GM19397 (cell line): ENCODE measurements around the gene HOOK1.
"Not testable (repeated sequence)": the region's sequence is repeated elsewhere in the genome, so short reads cannot be mapped to it uniquely, and the experiment has no call there.

Experiments used
- ATAC-seq: cut with Tn5 transposase; IDR thresholded peaks from one replicate; pipeline ENCODE4 v1.9.1; 2021; ENCODE audit warnings: mild to moderate bottlenecking, moderate library complexity; ENCODE audit not compliant: unreplicated experiment

Gene HOOK1

DNA sequence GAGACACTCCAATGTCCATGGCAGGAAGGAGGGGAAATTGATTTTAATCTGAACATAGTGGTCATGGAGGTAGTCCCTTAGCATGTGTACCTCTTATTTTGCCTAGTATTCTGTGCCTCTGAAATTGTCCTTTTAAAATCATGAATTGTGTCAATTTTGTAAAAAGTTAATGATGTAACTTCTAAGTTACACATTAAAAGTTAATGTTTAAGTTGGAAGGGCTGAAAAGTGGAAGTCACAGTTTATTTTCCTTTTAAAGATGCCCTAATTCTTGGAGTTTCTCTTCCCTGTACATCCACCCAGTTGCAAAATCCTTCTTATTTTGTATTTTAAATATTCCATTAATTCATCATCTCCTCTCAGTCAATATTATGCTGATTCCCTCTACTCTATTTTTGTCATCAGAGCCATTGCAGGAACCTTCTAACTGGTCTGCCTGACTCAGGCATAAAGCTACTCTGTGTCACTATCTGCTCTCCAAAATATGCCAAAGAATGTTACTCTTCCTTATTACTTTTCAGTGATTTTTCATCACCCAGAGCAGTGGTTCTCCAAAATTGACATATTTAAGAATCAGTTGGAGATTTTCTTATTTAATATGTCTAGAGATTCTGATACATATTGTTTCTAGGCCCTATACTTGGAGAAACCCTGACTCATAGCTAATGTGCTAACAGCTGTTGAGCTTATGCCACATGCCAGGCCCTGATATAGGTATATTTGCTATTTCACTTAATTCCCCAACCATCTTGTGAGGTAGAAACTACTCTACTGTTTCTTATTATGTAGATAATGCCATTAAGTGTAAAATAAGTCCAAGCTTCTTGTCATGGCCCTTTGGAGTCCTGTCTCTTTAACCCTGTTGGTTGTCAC, 5.1 kb downstream of the HOOK1 start:
- ATAC-seq: peak; percentile 49

DNA sequence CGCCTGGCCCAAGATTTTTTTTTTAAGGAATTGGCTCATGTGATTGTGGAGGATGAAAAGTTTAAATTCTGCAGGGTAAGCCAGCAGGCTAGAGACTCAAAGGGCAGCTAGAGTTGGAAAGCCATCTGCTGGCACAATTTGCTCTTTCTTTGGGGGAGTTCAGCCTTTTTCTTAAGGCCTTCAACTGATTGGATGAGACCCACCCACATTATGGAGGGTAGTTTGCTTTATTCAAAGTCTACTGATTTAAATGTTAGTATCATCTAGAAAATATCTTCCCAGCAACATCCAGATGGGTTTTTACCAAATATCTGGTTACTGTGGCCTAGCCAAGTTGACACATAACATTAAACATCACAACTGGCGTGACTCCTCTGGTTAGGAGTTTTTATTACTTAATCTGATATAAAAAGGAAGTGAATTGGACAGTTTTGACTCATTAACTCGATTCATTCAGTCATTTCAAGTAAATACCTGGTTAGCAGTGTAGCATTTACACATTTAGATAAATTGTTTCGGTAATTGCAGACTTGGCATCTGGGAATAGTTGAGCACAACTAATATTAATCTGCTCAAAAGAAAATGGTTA, 12.4 kb downstream of the HOOK1 start:
- no peak for ATAC-seq

DNA sequence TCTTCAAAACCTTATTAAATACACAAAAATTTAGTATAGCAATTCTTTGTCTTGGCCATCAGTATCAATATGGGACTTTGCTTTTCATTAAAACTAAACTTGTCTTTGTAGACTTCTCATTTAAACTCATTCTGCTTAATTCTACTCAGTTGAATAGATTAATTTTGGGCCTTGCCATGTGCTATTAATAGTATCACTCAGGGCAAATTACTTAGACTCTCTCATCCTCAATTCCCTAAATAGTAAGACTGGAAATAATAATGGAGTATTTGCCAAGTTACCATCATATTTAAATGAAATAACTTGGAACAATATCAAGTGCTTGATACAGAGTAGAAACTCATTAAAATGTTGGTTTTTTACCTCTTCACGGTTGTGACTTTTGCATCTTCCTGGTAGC, 13.4 kb downstream of the HOOK1 start:
- no peak for ATAC-seq

DNA sequence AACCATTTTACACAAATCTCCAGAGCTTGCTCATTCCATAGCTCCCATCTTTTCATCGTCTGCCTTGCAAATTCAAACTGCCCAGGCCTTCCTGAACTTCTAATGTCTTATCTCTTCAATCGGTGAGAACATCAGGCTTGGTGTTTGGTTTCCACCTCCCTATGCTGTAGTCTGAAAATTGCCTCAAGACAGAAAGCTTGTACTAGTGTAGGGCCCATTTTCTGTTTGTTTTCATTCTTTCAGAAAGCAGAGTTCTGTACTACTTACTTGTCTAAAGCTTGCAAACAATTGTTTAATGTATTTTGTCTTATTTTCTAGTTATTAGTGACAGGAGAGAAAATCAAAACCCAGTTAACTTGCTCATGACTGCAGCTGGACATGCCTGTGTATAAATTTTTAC, 16.8 kb downstream of the HOOK1 start:
- ATAC-seq: no peak

DNA sequence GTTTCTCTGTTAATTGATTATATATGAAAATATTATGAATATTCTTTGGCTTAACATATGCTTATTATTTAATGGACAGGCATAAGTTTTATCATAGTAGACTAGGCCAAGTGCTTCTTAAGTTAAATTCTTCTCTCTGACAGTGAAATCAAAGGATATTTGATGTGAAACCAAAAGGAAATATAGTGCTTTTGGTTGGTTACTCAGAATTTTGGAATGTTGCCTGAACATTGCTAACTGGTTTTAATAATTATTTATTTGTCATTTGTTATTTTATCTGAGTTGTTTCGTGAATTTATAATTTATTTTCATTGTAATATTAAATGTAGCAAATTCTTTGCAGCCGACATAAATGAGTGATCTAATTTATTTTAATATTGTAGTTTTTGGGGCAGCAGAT, 18.3 kb downstream of the HOOK1 start:
- no peak for ATAC-seq

DNA sequence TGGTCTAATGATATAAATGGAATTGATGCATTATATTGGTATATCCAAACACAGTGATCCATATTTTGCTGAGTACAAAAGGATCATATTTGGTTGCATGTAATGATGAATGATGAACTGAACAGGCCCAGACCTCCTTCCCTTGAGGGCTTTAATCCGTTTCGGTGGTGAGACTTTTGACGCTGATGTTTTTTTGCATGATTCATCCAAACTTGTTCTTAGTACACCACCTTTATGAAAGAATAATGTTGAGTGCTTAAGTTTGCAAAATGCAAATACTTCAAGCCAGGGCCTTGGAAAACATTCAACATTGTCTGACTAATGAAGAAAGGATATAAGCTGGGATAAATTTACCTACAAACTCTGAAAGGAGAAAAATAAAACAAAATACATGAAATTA, 19.2 kb downstream of the HOOK1 start:
- ATAC-seq: no peak

DNA sequence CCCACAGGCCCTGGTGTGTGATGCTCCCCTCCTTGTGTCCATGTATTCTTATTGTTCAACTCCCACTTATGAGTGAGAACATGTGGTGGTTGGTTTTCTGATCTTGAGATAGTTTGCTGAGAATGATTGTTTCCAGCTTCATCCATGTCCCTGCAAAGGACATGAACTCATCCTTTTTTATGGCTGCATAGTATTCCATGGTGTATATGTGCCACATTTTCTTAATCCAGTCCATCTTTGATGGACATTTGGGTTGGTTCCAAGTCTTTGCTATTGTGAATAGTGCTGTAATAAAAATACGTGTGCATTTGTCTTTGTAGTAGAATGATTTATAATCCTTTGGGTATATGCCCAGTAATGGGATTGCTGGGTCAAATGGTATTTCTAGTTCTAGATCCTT, 23.1 kb downstream of the HOOK1 start:
- ATAC-seq: not testable (repeated sequence)

DNA sequence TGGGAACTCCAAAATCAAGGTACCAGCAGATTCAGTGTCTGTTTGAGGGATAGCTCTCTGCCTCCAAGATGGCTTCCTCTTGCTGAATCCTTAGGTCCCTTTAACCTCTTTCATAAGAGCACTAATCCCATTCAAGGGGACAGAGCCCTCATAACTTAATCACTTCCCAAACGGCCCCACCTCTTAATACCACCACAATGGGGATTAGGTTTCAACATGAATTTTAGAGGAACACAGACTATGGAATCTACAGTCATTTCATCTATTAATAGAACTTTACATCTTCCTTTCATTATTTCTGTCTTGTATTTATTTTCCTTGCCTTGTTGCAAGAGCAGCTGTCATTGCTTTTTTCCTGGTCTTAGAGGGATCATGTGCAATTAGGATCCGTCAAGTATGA, 30.3 kb downstream of the HOOK1 start:
- no peak for ATAC-seq

DNA sequence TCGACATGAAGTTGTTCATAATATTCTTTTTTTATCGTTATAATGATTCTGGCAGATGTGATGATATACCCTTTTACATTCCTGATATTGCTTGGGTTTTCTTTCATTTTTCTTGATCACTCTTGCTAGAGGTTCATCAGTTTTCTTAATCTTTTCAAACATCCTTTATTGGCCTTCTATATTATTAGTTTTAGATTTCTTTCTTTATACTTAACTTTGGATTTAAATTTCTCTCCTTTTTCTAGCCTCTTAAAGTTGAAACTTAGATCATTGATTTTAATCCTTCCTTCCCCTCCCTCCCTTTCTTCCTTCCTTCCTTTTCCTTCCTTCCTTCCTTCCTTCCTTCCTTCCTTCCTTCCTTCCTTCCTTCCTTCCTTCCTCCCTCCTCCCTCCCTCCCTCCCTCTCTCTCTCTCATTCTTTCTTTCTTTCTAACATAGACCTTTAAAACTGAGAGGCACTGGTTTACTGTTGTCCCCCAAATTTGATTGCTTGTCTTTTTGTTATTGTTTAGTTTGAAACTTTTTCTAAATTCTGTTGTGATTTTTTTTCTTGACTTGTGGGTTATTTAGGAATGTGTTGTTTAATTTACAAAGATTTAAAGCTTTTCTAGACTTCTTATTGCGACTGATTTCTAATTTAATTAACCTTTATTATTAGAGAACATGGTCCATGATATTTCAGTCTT, 31.6 kb downstream of the HOOK1 start:
- ATAC-seq: no peak

DNA sequence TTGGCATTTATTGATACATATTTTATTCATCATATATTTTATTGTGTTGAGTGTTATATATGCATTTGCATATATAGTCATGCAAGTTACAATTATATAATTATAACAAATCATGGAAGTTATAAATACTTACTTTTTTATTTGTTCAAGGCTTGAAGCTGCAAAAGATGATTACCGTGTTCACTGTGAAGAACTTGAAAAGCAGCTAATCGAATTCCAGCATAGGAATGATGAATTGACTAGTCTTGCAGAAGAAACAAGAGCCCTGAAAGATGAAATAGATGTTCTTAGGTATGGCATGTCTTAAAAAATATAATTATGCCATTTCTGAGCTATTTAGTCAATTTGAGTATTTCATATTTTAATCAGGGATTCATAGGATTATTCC, 32.1 kb downstream of the HOOK1 start:
- no peak for ATAC-seq

DNA sequence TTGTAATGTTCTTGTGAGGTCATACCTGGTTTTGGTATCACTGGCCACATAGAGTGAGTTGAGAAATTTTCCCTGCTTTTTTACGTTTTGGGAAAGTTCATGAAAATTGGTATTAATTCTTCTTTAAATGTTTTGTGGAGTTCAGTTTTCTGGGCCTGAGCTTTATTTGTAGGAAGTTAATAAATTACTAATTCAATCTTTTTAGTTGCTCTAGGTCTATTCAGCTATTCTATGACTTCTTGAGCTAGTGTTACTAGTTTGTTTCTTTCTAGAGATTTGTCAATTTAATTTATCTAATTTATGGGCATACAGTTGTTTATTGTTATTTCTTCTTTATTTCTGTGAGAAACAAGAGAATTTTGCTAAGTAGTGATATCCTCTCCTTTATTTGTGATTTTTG, 37.4 kb downstream of the HOOK1 start:
- ATAC-seq: no peak

DNA sequence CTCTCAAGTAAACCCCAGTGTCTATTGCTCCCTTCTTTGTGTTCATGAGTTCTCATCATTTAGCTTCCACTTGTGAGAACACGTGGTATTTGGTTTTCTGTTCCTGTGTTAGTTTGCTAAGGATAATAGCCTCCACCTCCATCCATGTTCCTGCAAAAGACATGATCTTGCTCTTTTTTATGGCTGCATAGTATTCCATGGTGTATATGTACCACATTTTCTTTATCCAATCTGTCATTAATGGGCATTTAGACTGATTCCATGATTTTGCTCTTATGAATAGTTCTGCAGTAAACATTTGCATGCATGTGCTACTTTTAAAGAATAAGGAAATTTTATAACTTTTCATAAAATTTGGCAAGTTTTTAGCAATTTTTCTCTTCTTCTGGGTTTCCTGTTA, 40.5 kb downstream of the HOOK1 start:
- ATAC-seq: not testable (repeated sequence)

DNA sequence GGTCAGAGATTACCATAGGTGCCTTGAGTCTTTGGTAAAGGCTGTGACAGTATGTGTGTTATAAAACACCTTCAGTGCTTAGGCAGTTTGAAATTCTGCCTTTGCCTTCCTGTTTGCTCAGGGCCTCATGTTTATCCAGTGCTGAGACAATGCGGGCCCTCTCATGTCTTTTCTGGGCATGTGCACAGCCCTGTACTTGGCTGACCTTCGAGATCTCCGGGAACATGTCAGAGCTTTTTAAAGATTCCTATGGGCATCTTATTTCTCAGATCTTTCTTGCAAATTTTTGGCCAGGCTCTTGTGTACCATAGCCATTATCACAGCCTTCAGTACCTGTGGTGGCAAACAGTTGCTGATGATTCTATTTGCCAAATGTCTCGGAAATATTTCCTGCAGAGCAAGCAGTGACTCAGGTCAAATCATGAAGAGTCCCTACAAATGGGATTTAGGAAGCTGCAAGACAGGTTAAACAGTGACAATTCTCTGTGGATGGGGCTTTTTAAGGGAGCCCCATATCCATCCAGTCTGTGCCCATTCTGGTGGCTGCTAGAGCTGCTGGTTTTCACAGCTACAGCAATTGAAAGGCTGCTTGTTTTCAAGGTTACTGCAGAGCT, 42.1 kb downstream of the HOOK1 start:
- no peak for ATAC-seq

DNA sequence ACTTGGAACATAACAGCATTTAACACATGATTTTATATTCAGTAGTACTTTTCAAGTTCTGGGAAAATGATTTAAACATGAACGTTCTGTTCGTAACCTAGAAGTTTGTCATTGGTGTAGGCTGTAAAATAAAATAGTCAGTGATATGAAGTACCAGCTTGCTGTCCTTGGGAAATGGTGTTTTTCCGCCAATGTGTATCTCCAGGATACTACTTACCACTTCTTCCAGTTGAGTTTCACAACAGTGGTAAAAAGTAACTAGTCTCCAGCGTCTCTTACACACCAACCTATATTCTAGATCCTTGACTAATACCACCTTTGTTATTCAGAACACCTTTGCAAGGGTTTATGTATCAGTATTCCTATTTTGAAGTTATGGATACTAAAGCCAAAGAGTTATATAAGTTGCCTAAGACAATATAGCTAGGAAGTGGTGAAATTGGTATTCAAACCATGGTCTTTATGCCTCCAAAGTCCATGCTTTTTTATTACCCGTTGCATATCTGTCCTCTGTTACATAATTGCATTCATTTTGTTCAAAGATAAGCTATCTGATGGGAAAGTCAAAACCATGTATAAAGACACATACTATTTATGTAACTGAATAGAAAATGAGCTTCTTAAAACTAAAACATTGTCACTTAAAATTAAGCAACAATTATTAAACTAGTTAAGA, 43.1 kb downstream of the HOOK1 start:
- ATAC-seq: no peak

DNA sequence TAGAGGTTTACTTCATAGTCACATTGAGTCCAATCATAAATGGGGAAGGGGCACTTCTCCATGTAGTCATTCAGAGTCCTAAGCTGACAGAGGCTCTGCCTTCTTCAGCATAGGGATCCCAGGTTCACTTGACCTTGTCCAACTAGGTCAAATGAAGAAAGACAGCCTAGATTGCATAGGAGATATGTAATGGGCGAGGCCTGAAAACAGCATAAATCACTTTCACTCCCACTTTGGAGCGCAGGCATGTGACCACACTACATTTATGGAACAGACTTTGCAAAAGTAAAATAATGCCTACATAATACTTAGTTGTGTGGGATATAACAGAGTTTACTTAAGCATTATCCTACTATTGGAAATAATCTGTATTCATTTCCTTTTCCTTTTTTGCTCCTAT, 51.7 kb downstream of the HOOK1 start:
- ATAC-seq: no peak

DNA sequence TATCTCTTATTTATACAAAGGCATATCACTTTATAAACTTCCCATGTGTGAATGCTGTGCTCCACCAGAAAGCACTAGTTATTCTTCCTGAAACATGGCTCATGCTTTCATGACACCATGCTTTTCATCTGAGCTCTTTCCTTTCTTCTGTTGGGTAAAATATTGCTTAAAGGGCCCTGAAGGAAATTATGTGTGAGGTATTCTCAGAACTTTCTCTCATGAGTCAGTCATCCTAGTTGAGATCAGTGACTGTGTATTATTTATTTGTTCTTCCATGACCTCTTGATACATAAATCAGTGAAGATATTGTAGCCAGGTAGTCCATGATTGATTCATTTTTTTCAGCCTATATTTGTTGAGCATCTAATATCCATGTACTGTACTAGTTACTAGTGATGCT, 57.0 kb downstream of the HOOK1 start:
- ATAC-seq: no peak

DNA sequence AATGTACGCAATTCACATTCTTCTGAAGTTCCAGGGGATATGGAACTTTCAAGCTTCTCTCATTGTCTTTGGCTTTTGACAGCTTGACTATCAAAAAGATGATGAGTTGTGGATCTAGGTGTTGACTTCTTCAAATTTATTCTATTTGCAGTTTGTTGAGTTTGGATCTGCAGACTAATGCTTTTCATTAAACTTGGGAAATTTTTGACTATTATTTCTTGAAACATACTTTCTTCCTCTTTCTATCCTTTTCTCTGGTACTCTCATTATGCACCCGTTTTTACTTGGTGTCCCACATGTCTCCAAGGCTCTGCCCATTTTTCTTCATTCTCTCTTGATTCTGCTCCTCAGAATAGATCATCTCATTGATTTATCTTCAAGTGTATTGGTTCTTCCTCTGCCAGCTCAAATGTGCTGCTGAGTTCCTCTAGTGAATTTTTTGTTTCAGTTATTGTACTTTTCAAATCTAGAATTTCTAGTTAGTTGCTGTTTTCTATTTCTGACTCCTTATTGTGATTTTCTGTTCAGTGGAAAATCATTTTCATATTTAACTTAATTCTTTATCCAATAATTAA, 62.4 kb downstream of the HOOK1 start:
- ATAC-seq: no peak

DNA sequence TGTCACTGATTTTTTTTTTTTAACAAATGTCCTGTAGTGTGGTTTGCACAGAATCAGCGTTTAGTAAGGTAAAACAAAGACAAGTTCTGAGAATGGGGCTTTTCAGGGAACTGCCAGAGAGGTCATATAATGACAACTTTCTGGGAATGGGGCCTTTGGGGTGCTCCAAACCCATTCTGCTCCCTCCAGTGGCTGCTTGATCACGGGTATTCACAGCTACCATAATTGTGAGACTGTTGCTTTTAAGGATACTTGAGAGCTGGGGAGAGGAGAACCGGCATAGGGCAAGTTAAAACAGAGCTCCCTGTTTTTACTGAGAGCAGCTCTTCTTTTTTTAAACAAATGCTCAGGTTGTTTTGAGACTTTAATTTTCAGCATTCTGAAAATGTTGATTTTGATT, 63.6 kb downstream of the HOOK1 start:
- no peak for ATAC-seq

DNA sequence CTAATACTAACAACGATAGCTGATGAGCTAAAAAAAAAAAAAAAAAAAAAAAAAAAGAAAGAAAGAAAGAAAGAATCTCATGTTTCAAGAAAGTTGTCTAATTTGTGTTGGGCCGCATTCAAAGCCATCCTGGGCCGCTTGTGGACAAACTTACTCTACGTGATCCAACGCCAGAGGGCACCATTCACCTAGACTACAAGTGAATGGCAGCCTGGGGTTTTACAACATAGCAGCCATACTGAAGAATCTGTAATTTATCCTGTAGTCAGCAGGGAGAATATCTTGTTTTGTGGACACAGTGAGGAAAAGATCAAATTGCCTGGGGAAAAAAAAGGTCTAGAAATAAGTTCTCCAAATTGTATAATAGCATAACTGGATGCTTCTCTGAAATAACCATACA, 64.8 kb downstream of the HOOK1 start:
- no peak for ATAC-seq

DNA sequence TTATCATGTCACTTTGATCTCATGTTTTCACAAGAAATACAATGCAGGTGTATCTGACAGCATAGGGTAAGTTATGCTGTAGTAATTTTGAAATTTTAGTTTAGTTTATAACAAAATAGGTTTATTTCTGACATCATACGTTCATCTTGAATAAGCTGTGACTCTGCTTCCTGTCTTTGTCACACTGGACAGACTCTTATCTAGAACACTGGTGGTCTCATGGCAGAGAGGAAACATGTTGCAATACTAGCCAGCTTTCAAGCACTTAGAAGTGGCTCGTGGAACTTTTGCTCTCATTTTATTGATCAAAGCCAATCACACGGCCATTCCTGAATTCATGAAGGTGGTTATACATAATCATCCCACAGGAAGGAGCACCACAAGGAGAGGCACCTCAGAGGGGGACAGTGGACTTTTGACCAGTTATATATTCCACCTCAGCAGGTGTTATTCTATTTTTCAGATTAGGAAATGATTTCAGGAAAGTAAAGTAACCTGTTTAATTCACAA, 65.3 kb downstream of the HOOK1 start:
- no peak for ATAC-seq

DNA sequence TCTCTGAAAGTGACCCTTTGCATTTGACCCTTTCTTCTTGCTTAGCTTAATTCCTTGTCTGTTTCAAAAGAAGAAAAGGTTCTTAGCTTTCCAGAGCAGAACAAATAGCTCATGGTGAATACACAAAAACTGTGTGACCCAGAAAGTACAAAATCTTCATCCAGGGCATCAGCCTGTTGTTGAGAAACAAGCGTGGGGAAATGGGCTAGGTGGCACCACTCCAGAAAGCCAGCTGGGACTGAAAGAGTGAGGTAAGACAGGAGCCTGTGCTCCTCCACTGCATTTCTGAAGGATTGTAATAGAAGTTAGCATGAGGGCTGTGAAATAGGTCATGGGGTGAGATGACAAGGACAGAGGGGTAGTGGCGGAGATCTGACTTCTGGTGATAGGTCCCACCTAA, 66.0 kb downstream of the HOOK1 start:
- ATAC-seq: no peak
